HEK293 (cell line): ENCODE results near the gene SART1.

ENCODE experiments used
- CTCF ChIA-PET: fragments of 350-600 bp; formaldehyde crosslinking; extraction: SDS; loops from one replicate; lab custom pipeline; 2021; ENCODE audit warnings: antibody characterized with exemption; lab: Yijun Ruan, JAX
- POLR2A ChIA-PET: fragments of 300-600 bp; formaldehyde crosslinking; extraction: SDS; loops from one replicate; lab custom pipeline; 2020; ENCODE audit warnings: antibody characterized with exemption, inconsistent platforms; lab: Yijun Ruan, JAX
- H3K27ac ChIP-seq: fragments of 200-500 bp; sonication (Bioruptor generic); 2 replicates; pipeline ENCODE4 v1.5.1; 2014; ENCODE audit warnings: low read depth, low read length, control low read depth, inconsistent platforms; ENCODE audit errors: extremely low read depth
- H3K36me3 ChIP-seq, 2 experiments: fragments of 200-500 bp in 1 of 2; sonication (Bioruptor generic) in 1 of 2; 1 replicate in 1 of 2; 2 replicates in 1 of 2; pipeline ENCODE4 v1.5.1; 2014 to 2017; ENCODE audit warnings: inconsistent platforms in 2 of 2, low read length in 2 of 2; ENCODE audit not compliant: control insufficient read depth in 2 of 2, insufficient read depth in 1 of 2
- H3K4me1 ChIP-seq: fragments of 200-500 bp; sonication (Bioruptor generic); 2 replicates; pipeline ENCODE4 v1.5.1; 2014; ENCODE audit warnings: mild to moderate bottlenecking, low read length, inconsistent platforms; ENCODE audit not compliant: control insufficient read depth, insufficient read depth
- H3K4me3 ChIP-seq: 2 replicates; pipeline ENCODE4 v1.5.1; 2011; ENCODE audit warnings: low read depth, mild to moderate bottlenecking, control low read depth, low read length, moderate library complexity
- H3K9me3 ChIP-seq: fragments of 200-500 bp; sonication (Bioruptor generic); 2 replicates; pipeline ENCODE4 v1.5.1; 2014; ENCODE audit warnings: low read depth, low read length, inconsistent platforms; ENCODE audit not compliant: control insufficient read depth, insufficient read depth
- EGR2 ChIP-seq: fragments of 450-650 bp; formaldehyde crosslinking; IDR thresholded peaks from 2 replicates; pipeline ENCODE4 v1.5.1; 2016; ENCODE audit warnings: low read depth, missing biosample characterization, missing genetic modification characterization
- GLIS1 ChIP-seq: fragments of 450-650 bp; formaldehyde crosslinking; IDR thresholded peaks from 2 replicates; pipeline ENCODE4 v1.5.1; 2016; ENCODE audit warnings: missing biosample characterization, missing genetic modification characterization
- KLF8 ChIP-seq: fragments of 450-650 bp; formaldehyde crosslinking; IDR thresholded peaks from 2 replicates; pipeline ENCODE4 v1.5.1; 2016; ENCODE audit warnings: missing biosample characterization, missing genetic modification characterization
- PRDM10 ChIP-seq: fragments of 450-650 bp; formaldehyde crosslinking; IDR thresholded peaks from 2 replicates; pipeline ENCODE4 v1.5.1; 2016; ENCODE audit warnings: missing biosample characterization, missing genetic modification characterization
- PRDM6 ChIP-seq: fragments of 450-650 bp; formaldehyde crosslinking; IDR thresholded peaks from 2 replicates; pipeline ENCODE4 v1.5.1; 2017; ENCODE audit warnings: missing biosample characterization, missing genetic modification characterization
- SP2 ChIP-seq: fragments of 450-650 bp; formaldehyde crosslinking; IDR thresholded peaks from 2 replicates; pipeline ENCODE4 v1.5.1; 2016; ENCODE audit warnings: missing biosample characterization, missing genetic modification characterization
- YY1 ChIP-seq: fragments of 450-650 bp; formaldehyde crosslinking; IDR thresholded peaks from 2 replicates; pipeline ENCODE4 v1.5.1; 2018; ENCODE audit warnings: missing biosample characterization, missing genetic modification characterization
- ZBTB26 ChIP-seq: fragments of 450-650 bp; formaldehyde crosslinking; optimal IDR thresholded peaks from 2 replicates; pipeline ENCODE3; 2016; ENCODE audit warnings: missing biosample characterization, mild to moderate bottlenecking, missing genetic modification characterization
- ZBTB7A ChIP-seq: fragments of 450-650 bp; formaldehyde crosslinking; IDR thresholded peaks from 2 replicates; pipeline ENCODE4 v1.5.1; 2016; ENCODE audit warnings: low read depth, missing biosample characterization, missing genetic modification characterization
- ZBTB8A ChIP-seq: fragments of 450-650 bp; formaldehyde crosslinking; IDR thresholded peaks from 2 replicates; pipeline ENCODE4 v1.5.1; 2016; ENCODE audit warnings: missing biosample characterization, missing genetic modification characterization
- ZFHX2 ChIP-seq: fragments of 450-650 bp; formaldehyde crosslinking; conservative IDR thresholded peaks from 2 replicates; pipeline ENCODE4 v1.5.1; 2016; ENCODE audit warnings: missing biosample characterization, missing genetic modification characterization
- ZNF335 ChIP-seq: fragments of 450-650 bp; formaldehyde crosslinking; conservative IDR thresholded peaks from 2 replicates; pipeline ENCODE4 v1.5.1; 2016; ENCODE audit warnings: missing biosample characterization, missing genetic modification characterization
- ZNF394 ChIP-seq: fragments of 450-650 bp; formaldehyde crosslinking; IDR thresholded peaks from 2 replicates; pipeline ENCODE4 v1.5.1; 2016; ENCODE audit warnings: missing biosample characterization, missing genetic modification characterization, mild to moderate bottlenecking, moderate library complexity, borderline replicate concordance
- ZNF692 ChIP-seq: fragments of 450-650 bp; formaldehyde crosslinking; IDR thresholded peaks from 2 replicates; pipeline ENCODE4 v1.5.1; 2016; ENCODE audit warnings: missing biosample characterization, missing genetic modification characterization
- ZNF830 ChIP-seq: fragments of 450-650 bp; IDR thresholded peaks from 2 replicates; pipeline ENCODE4 v1.5.0; 2018; ENCODE audit warnings: missing biosample characterization, missing genetic modification characterization, low read depth, mild to moderate bottlenecking, moderate library complexity
- TF ChIP-seq, protein P1 (sequence below): fragments of 450-650 bp; formaldehyde crosslinking; IDR thresholded peaks from 2 replicates; pipeline ENCODE4 v1.5.1; 2016; ENCODE audit warnings: missing biosample characterization, missing genetic modification characterization, borderline replicate concordance

SART1 gene

GRCh38 chr11:65917434-65918210 lies 43.9 kb upstream of the SART1 start (continued):
- TF ChIP-seq PRDM10 (tag by site-specific recombination) (0 out of 2 replicates have a peak, but pooled peaks have one; percentile 16), EGR2 (tag by site-specific recombination) (peak; percentile 41; the same call in 1 of the 2 replicates)
- TF ChIP-seq, all 188 proteins: peak for 4

DNA sequence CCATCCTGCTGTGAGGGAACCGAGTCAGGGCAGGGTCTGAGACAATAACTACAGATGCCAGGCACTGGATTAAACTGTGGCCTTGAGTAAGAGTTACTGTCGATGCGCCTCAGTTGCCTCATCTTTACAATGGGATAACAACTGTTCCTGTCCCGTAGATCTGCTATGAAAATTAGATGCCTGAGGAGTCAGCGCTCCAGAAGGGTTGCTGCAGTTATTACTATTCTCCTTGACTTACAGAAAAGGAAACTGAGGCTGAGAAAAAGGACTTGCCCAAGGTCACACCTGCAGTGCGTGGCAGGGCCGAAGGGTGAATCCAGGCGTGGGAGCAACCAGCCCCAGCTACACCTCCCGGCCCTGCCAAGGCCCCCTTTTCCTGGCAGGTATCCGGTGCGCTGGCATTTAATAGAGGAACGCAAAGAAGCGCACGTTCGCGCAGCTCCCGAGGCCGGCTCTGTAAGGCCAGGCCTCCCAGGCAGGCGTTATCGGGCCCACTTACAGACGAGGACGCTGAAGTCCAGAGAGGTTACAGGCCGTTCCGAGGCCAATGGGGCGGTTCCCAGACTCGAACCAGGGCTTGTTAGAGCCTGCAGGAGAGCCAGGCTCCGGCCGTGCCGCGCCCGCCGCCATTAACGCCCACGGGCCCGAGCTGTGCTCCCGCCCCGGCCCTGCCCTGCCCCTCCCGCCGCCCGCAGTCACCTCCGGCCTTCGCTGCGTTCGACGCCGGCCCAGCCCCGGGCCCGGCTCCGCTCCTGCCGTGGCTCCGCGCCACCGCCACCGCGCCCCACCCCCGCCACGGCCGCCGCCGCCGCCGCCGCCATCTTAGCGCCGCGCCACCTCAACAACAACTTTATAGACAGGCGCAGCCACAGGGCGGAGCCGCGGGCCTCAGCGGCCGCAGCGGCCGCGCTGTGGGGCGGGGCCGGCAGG lies 43.1 kb upstream of the SART1 start, which contains the start of gene C11orf68:
C11orf68 (minus strand) TSS at position 852 of the 930 bp plus-strand sequence; CDS start at position 821, 31 bp downstream.
- ChIA-PET POLR2A (interaction anchor here (1.3 to 2.3 kb wide), 4 partner anchors 28 to 303 kb away, joined by 3 to 12 read pairs (median 6); partner anchors contain the start of genes CCDC85B, FIBP and PCNX3), CTCF (interaction anchor here (0.6 to 1.2 kb wide), 8 partner anchors 28 to 325 kb away, joined by 3 to 6 read pairs (median 3); partner anchors contain the start of genes CCDC85B and MUS81)
- Histone ChIP-seq H3K4me3 (peak within 1 kb of the TSS; percentile 74), H3K9me3 (no peaks in the 10 kb centered on the region), H3K27ac (peak within 1 kb of the TSS; percentile 63; the same call in 1 of the 2 replicates), H3K4me1 (no peaks in the 10 kb centered on the region; the same call in 1 of the 2 replicates), H3K36me3 (peaks cover 0 to 14% of the 10 kb centered on the region in 2 experiments; a peak in 2 of 3 replicates)
- peak; percentile 41 for TF ChIP-seq SP2
- TF ChIP-seq PRDM6 (tag by site-specific recombination) = no peak
- peak; percentile 38 for TF ChIP-seq ZBTB8A (tag by site-specific recombination)
- no peak for TF ChIP-seq ZNF394
- 0 out of 2 replicates have a peak, but pooled peaks have one; percentile 25 for TF ChIP-seq ZFHX2 (tag by site-specific recombination)
- TF ChIP-seq ZBTB26 (tag by site-specific recombination) = peak; percentile 38
- TF ChIP-seq, protein P1, sequence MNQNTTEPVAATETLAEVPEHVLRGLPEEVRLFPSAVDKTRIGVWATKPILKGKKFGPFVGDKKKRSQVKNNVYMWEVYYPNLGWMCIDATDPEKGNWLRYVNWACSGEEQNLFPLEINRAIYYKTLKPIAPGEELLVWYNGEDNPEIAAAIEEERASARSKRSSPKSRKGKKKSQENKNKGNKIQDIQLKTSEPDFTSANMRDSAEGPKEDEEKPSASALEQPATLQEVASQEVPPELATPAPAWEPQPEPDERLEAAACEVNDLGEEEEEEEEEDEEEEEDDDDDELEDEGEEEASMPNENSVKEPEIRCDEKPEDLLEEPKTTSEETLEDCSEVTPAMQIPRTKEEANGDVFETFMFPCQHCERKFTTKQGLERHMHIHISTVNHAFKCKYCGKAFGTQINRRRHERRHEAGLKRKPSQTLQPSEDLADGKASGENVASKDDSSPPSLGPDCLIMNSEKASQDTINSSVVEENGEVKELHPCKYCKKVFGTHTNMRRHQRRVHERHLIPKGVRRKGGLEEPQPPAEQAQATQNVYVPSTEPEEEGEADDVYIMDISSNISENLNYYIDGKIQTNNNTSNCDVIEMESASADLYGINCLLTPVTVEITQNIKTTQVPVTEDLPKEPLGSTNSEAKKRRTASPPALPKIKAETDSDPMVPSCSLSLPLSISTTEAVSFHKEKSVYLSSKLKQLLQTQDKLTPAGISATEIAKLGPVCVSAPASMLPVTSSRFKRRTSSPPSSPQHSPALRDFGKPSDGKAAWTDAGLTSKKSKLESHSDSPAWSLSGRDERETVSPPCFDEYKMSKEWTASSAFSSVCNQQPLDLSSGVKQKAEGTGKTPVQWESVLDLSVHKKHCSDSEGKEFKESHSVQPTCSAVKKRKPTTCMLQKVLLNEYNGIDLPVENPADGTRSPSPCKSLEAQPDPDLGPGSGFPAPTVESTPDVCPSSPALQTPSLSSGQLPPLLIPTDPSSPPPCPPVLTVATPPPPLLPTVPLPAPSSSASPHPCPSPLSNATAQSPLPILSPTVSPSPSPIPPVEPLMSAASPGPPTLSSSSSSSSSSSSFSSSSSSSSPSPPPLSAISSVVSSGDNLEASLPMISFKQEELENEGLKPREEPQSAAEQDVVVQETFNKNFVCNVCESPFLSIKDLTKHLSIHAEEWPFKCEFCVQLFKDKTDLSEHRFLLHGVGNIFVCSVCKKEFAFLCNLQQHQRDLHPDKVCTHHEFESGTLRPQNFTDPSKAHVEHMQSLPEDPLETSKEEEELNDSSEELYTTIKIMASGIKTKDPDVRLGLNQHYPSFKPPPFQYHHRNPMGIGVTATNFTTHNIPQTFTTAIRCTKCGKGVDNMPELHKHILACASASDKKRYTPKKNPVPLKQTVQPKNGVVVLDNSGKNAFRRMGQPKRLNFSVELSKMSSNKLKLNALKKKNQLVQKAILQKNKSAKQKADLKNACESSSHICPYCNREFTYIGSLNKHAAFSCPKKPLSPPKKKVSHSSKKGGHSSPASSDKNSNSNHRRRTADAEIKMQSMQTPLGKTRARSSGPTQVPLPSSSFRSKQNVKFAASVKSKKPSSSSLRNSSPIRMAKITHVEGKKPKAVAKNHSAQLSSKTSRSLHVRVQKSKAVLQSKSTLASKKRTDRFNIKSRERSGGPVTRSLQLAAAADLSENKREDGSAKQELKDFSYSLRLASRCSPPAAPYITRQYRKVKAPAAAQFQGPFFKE = no peak
- peak; percentile 77 for TF ChIP-seq ZNF335 (tag by site-specific recombination)
- peak; percentile 39; the same call in 1 of the 2 replicates for TF ChIP-seq ZNF692 (tag by site-specific recombination)
- TF ChIP-seq KLF8 (tag by site-specific recombination) = peak; percentile 58; the same call in 1 of the 2 replicates
- TF ChIP-seq YY1 (tag by site-specific recombination) = peak; percentile 52
- 0 out of 2 replicates have a peak, but pooled peaks have one; percentile 14 for TF ChIP-seq GLIS1 (tag by site-specific recombination)
- TF ChIP-seq ZNF830 (tag by site-specific recombination) = no peak
- TF ChIP-seq ZBTB7A (tag by site-specific recombination) = no peak
